MM.1S (cell line): Measurements from ENCODE around the gene SGMS1.

Experiments
- CTCF ChIP-seq: fragments of 300-600 bp; sonication (generic); IDR thresholded peaks from 2 replicates; pipeline ENCODE4 v1.5.1; 2016; ENCODE audit warnings: antibody characterized with exemption, low read length, mixed read lengths
- EZH2 ChIP-seq: fragments of 300-600 bp; sonication (generic); optimal IDR thresholded peaks from 2 replicates; pipeline ENCODE3; 2017; ENCODE audit warnings: low read depth, mild to moderate bottlenecking, antibody characterized with exemption, low read length, mixed read lengths

- no peak for TF ChIP-seq EZH2
- no peak for TF ChIP-seq CTCF
Observed at GRCh38 chr10:50318129-50318528, 305.6 kb downstream of the SGMS1 start.
